Mucosa of descending colon (tissue), 3 donors: ENCODE measurements around the gene DNTTIP2. TPM values are rescaled to one million over a fixed set of nuclear protein-coding genes. Genes with fewer than 3 reads are reported as not detected.
A peak's percentile ranks its signal among the peaks of the same experiment; 100 is the strongest.
"Not testable (repeated sequence)": the region's sequence is repeated elsewhere in the genome, so short reads cannot be mapped to it uniquely, and the experiment has no call there.

Source experiments
- ATAC-seq: fragments of 200-7000 bp; cut with Tn5 transposase; one replicate; pipeline ENCODE4 v1.9.1; 2020; ENCODE audit warnings: mild to moderate bottlenecking, moderate library complexity
- DNase-seq, 3 donors: peaks; one replicate each; pipeline ENCODE4 v3.0.0-alpha.2; 2020
- H3K36me3 ChIP-seq: fragments of 200-600 bp; one replicate; pipeline ENCODE4 v1.8.0; 2021; ENCODE audit warnings: low read depth, mild to moderate bottlenecking
- H3K4me1 ChIP-seq: fragments of 200-600 bp; one replicate; pipeline ENCODE4 v1.8.0; 2021; ENCODE audit warnings: low read depth, mild to moderate bottlenecking
- H3K4me3 ChIP-seq: fragments of 200-600 bp; one replicate; pipeline ENCODE4 v1.8.0; 2021; ENCODE audit warnings: mild to moderate bottlenecking
- H3K9me3 ChIP-seq: fragments of 200-600 bp; one replicate; pipeline ENCODE4 v1.8.0; 2021; ENCODE audit warnings: mild to moderate bottlenecking
- intact Hi-C, 2 donors: fragments of 100-400 bp; cut with DNase I in 1 of 2; cut with micrococcal nuclease in 1 of 2; formaldehyde crosslinking; loops; one replicate each; pipeline versions ENCODE4 v1.11.0 to v1.11.1; 2022; cut with DNase I, micrococcal nuclease
- total RNA-seq, 3 donors: library from RNA; stranded (reverse); fragmentation: NEBNext Ultra II Directional in 2 of 3; extraction: Animal tissue kit (Norgen Biotek cat#: 25700) in 2 of 3; gene quantifications; one replicate each; pipeline versions ENCODE4 v1.2.1 to v1.2.4, GENCODE V29; 2021 to 2023
- TF ChIP-seq, protein P1 (sequence below): fragments of 200-600 bp; IDR thresholded peaks from one replicate; pipeline ENCODE4 v1.8.0; 2022; ENCODE audit warnings: antibody characterized with exemption, mild to moderate bottlenecking
- donor health status: DM: no; HTN: no; CAD: no; lungs with moderate emphysema.
- donor health status: DM: no; HTN: no; CAD: no.
- donor health status: DM: no; HTN: yes; CAD: no.

DNTTIP2 gene
- total RNA-seq, 3 donors from 2014 or later = 29.0 to 52.7 (median 29.5) TPM

DNA sequence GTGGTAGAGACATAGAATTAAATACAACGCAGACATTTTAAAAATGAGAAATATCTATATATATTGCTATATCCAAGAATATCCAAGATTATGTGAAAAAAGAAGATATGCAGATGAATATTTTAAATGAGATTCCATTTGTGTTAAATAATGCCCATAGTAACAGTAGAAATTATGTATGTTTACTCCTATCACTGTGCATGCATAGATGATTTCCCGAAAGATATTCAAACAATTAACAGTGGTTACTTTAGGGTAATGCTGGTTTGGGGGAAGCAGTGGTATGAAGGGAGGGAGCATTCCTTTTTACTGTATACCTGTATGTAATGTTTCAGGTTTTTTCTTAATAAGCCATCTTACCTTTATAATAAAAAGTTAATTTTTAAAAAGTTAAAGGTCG, 25.1 kb downstream of the DNTTIP2 start:
- H3K4me1 ChIP-seq = no peaks in the 10 kb centered on the region
- no peaks in the 10 kb centered on the region for H3K9me3 ChIP-seq
- H3K36me3 ChIP-seq = no peaks in the 10 kb centered on the region
- no peak for DNase-seq
- ATAC-seq = no peak
- no peak overlapping the region for H3K4me3 ChIP-seq
- intact Hi-C loops = no loop called here
- TF ChIP-seq, protein P1, sequence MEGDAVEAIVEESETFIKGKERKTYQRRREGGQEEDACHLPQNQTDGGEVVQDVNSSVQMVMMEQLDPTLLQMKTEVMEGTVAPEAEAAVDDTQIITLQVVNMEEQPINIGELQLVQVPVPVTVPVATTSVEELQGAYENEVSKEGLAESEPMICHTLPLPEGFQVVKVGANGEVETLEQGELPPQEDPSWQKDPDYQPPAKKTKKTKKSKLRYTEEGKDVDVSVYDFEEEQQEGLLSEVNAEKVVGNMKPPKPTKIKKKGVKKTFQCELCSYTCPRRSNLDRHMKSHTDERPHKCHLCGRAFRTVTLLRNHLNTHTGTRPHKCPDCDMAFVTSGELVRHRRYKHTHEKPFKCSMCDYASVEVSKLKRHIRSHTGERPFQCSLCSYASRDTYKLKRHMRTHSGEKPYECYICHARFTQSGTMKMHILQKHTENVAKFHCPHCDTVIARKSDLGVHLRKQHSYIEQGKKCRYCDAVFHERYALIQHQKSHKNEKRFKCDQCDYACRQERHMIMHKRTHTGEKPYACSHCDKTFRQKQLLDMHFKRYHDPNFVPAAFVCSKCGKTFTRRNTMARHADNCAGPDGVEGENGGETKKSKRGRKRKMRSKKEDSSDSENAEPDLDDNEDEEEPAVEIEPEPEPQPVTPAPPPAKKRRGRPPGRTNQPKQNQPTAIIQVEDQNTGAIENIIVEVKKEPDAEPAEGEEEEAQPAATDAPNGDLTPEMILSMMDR = no peak

DNA sequence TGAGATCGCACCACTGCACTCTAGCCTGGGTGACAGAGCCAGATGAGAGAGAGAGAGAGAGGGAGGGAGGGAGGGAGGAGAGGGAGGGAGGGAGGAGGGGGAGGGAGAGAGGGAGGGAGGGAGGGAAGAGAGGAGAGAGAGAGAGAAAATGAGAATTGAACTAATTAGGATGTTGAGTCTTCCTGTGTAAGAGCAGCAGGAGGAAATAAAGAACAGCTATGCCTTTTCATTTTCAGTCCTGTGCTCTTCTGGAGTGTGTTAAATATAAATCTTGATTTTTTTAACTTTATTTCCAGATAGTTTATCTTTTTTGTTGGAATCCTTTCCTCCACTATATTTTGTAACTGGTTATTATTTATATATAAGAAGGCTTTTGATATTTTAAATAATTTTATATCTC, 27.1 kb downstream of the DNTTIP2 start:
- H3K4me3 ChIP-seq = no peak overlapping the region
- H3K36me3 ChIP-seq = no peaks in the 10 kb centered on the region
- ATAC-seq (no peak), DNase-seq (no peak)
- TF ChIP-seq, protein P1 = no peak
- intact Hi-C loops = no loop called here
- no peaks in the 10 kb centered on the region for H3K9me3 ChIP-seq
- peaks cover 4% of the 10 kb centered on the region for H3K4me1 ChIP-seq

DNA sequence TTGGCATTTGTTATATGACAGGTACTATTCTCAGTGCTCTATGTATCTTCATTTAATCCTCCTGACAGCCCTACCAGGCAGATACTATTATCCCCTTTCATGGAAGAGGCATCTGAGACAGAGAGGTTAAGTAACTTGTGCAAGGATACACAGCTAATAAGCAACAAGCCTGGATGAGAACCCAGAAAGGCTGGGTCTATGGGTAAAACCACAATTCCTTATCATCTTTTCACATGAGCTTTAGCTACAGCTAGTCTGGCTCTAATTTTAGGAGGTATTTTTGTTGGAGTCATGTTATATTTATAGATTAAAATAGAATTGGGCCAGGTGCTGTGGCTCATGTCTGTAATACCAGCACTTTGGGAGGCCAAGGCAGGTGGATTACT, 27.7 kb downstream of the DNTTIP2 start:
- H3K4me1 ChIP-seq = peaks cover 4% of the 10 kb centered on the region
- no peak overlapping the region for H3K4me3 ChIP-seq
- H3K36me3 ChIP-seq = no peaks in the 10 kb centered on the region
- H3K9me3 ChIP-seq = no peaks in the 10 kb centered on the region
- intact Hi-C loops = no loop called here
- DNase-seq (no peak), ATAC-seq (no peak)
- TF ChIP-seq, protein P1 = no peak

DNA sequence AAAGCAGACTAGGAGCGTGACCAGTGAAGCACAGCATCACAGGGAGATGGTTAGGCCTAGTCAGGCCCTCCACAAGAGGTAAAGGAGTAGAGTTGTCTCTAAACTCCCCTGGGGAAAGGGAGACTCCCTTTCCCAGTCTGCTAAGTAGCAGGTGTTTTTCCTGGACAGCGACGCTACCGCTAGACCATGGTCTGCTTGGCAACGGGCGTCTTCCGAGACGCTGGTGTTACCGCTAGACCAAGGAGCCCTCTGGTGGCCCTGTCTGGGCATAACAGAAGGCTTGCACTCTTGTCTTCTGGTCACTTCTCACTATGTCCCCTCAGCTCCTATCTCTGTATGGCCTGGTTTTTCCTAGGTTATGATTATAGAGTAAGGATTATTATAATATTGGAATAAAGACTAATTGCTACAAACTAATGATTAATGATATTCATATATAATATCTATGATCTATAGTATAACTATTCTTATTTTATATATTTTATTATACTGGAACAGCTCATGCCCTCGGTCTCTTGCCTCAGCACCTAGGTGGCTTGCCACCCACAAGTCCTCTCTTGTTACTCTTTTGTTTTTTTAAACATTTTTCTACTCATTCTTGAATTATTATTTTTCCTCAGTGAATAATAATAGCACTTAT, 28.2 kb downstream of the DNTTIP2 start:
- peak; percentile 69 to 76 (median 76) for DNase-seq
- intact Hi-C loops, H3K9me3 ChIP-seq, ATAC-seq, H3K36me3 ChIP-seq, H3K4me1 ChIP-seq, H3K4me3 ChIP-seq: not testable (repeated sequence)
- TF ChIP-seq, protein P1 = peak; percentile 54

DNA sequence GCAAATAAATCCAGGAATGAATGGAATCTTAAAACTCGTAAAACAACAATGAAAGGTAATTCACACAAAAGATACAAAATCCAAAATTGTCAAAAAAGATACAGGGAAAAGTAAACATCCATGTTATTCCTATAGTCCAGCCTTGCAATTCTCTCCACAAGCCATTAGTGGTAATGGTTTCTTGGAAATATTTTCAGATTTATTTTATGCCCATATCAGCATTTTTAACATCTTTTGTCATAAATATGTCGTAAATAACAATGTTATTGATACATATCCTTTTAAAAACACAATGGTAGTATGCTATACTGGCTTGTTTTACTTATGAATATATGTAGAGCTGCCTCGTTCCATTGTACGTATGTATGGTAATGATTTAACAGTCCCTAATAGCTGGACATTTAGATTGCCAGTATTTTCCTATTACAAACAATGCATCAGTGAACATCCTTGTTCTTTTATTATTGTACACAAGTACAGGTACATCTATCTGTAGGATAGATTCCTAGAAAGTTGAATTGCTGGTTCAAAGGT, 30.6 kb downstream of the DNTTIP2 start:
- Histone ChIP-seq H3K4me1 (peaks cover 16% of the 10 kb centered on the region), H3K9me3 (no peaks in the 10 kb centered on the region), H3K36me3 (no peaks in the 10 kb centered on the region), H3K4me3 (peak overlapping the region; percentile 75)
- intact Hi-C loops = loop anchor here in 1 of 2 donors (10.0 kb wide), 2 partner anchors 224 to 414 kb away; no protein-coding TSS in a partner anchor
- no peak for DNase-seq
- TF ChIP-seq, protein P1 = no peak
- ATAC-seq = no peak
